Measurements from ENCODE around the gene GRIA1.
A peak's percentile ranks its signal among the peaks of the same experiment; 100 is the strongest.

GRIA1 gene

DNA sequence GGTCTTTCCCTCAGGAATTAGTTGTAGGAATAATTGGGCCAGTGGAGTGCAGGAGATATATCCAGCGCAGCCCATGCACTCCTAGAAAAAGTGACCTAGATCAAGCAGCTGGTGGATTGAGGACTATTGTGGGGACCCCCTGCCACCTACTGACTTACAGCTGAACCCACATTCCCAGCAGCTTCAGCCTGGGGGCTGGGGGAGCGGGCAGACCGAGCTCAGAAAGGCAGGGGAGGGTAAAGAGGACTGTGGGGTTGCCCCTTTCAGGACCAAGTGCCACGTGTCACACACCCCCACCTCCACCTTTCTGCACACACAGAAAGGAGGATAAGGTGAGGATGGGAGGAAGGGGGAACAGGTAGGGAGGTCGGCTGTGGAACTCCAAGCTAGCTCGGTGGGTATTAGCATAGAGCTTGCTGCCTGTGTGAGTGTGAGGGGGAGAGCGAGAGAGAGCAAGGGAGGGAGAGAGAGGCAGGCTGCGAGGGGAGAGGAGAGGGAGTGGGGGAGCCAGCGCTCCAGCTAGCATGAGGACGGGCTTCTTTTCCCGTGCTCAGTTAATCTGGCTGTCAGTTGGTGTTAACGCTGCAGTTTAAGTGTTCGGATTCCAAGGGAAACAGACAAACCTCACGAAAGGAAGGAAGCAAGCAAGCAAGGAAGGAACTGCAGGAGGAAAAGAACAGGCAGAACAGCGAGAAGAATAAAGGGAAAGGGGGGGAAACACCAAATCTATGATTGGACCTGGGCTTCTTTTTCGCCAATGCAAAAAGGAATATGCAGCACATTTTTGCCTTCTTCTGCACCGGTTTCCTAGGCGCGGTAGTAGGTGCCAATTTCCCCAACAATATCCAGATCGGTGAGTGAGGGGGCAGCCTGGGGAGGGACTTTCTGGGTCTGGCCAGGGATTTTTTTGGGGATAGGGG, at the start of gene GRIA1:
TSS of gene GRIA1 (plus strand) at position 553 of the 920 bp plus-strand sequence.
- Histone ChIP-seq H3K4me3 (ENCODE audit: low read depth in 1 of 2, low read length in 2 of 2) (peak within 1 kb of the TSS in 1 of 2 donors; percentile 25), H3K36me3 (ENCODE audit: insufficient read depth, low read length) (no peaks in the 10 kb centered on the region), H3K9ac (ENCODE audit: low read length) (no peak within 1 kb of the TSS), H3K27me3 (ENCODE audit: control insufficient read depth in 1 of 2, insufficient read depth in 2 of 2, low read length in 2 of 2) (peaks cover 0 to 23% of the 10 kb centered on the region in 2 donors), H3K4me1 (ENCODE audit: insufficient read depth, low read length) (no peaks in the 10 kb centered on the region), H3K9me3 (ENCODE audit: low read length) (no peaks in the 10 kb centered on the region), H3K27ac (ENCODE audit: low read depth, low read length) (no peak within 1 kb of the TSS)

GRCh38 chr5:153445875-153446579, 44.4 kb upstream of the GRIA1 start:
- no peaks in the 10 kb centered on the region for H3K27me3 ChIP-seq (ENCODE audit: control insufficient read depth in 1 of 2, insufficient read depth in 2 of 2, low read length in 2 of 2)
- no peak overlapping the region for H3K27ac ChIP-seq (ENCODE audit: low read depth, low read length)
- peaks cover 5% of the 10 kb centered on the region for H3K4me1 ChIP-seq (ENCODE audit: insufficient read depth, low read length)
- no peaks in the 10 kb centered on the region for H3K9me3 ChIP-seq (ENCODE audit: low read length)
- no peaks in the 10 kb centered on the region for H3K36me3 ChIP-seq (ENCODE audit: insufficient read depth, low read length)
- H3K4me3 ChIP-seq (ENCODE audit: low read depth in 1 of 2, low read length in 2 of 2) = no peak overlapping the region
- H3K9ac ChIP-seq (ENCODE audit: low read length) = no peak overlapping the region

DNA sequence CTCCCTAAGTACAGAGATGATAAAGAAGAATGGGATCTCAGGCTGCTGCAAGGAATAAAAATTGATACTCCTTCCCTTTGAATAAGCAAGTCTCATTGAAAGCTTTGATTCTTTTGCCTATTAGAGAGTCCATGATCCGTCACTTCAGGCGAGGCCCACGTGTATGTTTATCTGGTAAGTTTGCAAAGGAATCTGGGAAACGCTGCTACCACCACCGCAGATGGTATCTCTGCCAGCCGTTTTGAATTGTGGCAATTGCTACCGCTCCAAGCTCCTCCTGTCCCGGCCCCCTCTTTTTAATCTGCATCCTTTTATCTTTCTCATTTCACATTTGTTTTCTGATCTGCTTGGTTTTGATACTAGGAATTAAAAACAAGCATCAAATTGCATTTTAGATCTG, 42.9 kb upstream of the GRIA1 start:
- Histone ChIP-seq H3K9ac (ENCODE audit: low read length) (no peak overlapping the region), H3K27ac (ENCODE audit: low read depth, low read length) (no peak overlapping the region), H3K4me3 (ENCODE audit: low read depth in 1 of 2, low read length in 2 of 2) (no peak overlapping the region), H3K4me1 (ENCODE audit: insufficient read depth, low read length) (peaks cover 5% of the 10 kb centered on the region), H3K27me3 (ENCODE audit: control insufficient read depth in 1 of 2, insufficient read depth in 2 of 2, low read length in 2 of 2) (no peaks in the 10 kb centered on the region), H3K9me3 (ENCODE audit: low read length) (no peaks in the 10 kb centered on the region), H3K36me3 (ENCODE audit: insufficient read depth, low read length) (no peaks in the 10 kb centered on the region)

GRCh38 chr5:153456354-153456753, 34.1 kb upstream of the GRIA1 start:
- Histone ChIP-seq H3K4me1 (ENCODE audit: insufficient read depth, low read length) (no peaks in the 10 kb centered on the region), H3K27ac (ENCODE audit: low read depth, low read length) (no peak overlapping the region), H3K27me3 (ENCODE audit: control insufficient read depth in 1 of 2, insufficient read depth in 2 of 2, low read length in 2 of 2) (no peaks in the 10 kb centered on the region), H3K9ac (ENCODE audit: low read length) (no peak overlapping the region), H3K4me3 (ENCODE audit: low read depth in 1 of 2, low read length in 2 of 2) (no peak overlapping the region), H3K9me3 (ENCODE audit: low read length) (no peaks in the 10 kb centered on the region), H3K36me3 (ENCODE audit: insufficient read depth, low read length) (no peaks in the 10 kb centered on the region)

DNA sequence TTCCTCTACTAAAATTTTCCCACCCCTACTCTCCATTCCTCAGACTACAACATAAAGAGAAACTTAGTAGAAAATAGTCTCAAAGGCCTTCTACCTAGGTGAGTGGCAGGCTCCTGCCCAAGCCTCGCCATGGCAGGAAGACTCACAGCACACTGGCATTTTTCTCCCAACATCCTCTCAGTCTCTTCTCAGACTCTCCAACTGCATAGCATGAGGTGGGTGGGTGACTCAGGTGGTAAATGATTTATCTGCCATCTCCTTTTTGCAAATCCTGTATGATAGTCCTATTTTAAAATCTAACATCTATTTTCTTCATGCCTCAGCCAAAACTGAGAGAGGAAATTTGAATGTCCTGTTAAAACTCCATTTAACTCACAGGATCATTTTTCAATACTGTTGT, 33.5 kb upstream of the GRIA1 start:
- Histone ChIP-seq H3K9ac (ENCODE audit: low read length) (no peak overlapping the region), H3K4me3 (ENCODE audit: low read depth in 1 of 2, low read length in 2 of 2) (no peak overlapping the region), H3K36me3 (ENCODE audit: insufficient read depth, low read length) (no peaks in the 10 kb centered on the region), H3K9me3 (ENCODE audit: low read length) (no peaks in the 10 kb centered on the region), H3K27me3 (ENCODE audit: control insufficient read depth in 1 of 2, insufficient read depth in 2 of 2, low read length in 2 of 2) (no peaks in the 10 kb centered on the region), H3K4me1 (ENCODE audit: insufficient read depth, low read length) (no peaks in the 10 kb centered on the region), H3K27ac (ENCODE audit: low read depth, low read length) (no peak overlapping the region)

DNA sequence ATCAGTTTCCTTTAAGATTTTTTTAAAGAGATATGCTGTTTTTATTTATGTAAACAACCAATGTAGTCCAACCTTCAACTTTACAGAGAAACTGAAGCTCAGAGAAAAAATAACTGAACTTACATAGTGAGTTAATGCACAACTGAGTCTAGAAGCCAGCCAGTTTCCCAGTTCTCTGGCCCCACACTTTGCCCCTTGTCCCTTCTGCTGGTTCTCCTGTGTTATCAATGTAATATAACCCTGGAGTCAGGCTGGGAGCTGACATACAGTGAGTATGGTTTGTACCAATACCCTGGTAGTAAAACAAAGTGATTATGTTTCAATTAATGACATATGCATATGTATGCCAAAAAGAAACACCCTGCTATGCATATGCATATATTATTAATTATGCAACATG, 32.2 kb upstream of the GRIA1 start:
- H3K36me3 ChIP-seq (ENCODE audit: insufficient read depth, low read length) = no peaks in the 10 kb centered on the region
- H3K9me3 ChIP-seq (ENCODE audit: low read length) = no peaks in the 10 kb centered on the region
- H3K4me3 ChIP-seq (ENCODE audit: low read depth in 1 of 2, low read length in 2 of 2) = no peak overlapping the region
- no peak overlapping the region for H3K9ac ChIP-seq (ENCODE audit: low read length)
- no peaks in the 10 kb centered on the region for H3K4me1 ChIP-seq (ENCODE audit: insufficient read depth, low read length)
- H3K27ac ChIP-seq (ENCODE audit: low read depth, low read length) = no peak overlapping the region
- H3K27me3 ChIP-seq (ENCODE audit: control insufficient read depth in 1 of 2, insufficient read depth in 2 of 2, low read length in 2 of 2) = no peaks in the 10 kb centered on the region

DNA sequence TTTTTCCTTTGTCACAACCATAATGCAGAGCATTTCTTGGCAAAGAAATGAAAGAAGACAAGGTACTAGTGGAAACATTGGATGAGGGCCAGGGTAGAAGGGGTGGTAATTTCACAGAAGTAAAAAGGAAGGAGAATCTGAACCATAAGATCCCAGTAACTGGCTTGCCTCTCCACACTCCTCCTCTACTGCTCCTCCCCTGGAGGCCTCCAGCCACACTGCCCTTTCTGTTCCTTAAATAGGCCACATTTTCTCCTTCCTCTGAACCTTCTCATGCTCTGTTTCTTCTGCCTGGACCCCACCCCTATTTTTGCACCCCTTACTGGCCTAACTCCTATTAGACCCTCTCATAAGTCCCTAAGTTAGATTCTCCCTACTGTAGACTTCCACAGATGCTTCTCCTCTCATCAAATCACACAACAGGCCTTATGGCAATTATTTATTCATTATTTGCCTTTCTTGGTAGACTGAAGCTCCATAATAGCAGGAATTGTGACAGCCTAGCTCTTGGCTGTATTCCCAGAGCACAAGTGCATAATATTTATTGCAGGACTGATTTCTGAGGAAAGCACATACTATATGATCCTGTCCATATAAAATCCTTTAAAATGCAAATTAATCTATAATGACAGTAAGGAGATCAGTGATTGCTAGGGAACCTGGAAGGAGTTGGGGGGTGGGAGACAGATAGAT, 31.3 kb upstream of the GRIA1 start:
- H3K9me3 ChIP-seq (ENCODE audit: low read length) = no peaks in the 10 kb centered on the region
- no peak overlapping the region for H3K27ac ChIP-seq (ENCODE audit: low read depth, low read length)
- no peaks in the 10 kb centered on the region for H3K4me1 ChIP-seq (ENCODE audit: insufficient read depth, low read length)
- no peaks in the 10 kb centered on the region for H3K36me3 ChIP-seq (ENCODE audit: insufficient read depth, low read length)
- H3K27me3 ChIP-seq (ENCODE audit: control insufficient read depth in 1 of 2, insufficient read depth in 2 of 2, low read length in 2 of 2) = no peaks in the 10 kb centered on the region
- H3K9ac ChIP-seq (ENCODE audit: low read length) = no peak overlapping the region
- H3K4me3 ChIP-seq (ENCODE audit: low read depth in 1 of 2, low read length in 2 of 2) = no peak overlapping the region

GRCh38 chr5:153460421-153460820, 30.0 kb upstream of the GRIA1 start:
- no peaks in the 10 kb centered on the region for H3K9me3 ChIP-seq (ENCODE audit: low read length)
- no peak overlapping the region for H3K27ac ChIP-seq (ENCODE audit: low read depth, low read length)
- H3K36me3 ChIP-seq (ENCODE audit: insufficient read depth, low read length) = no peaks in the 10 kb centered on the region
- H3K9ac ChIP-seq (ENCODE audit: low read length) = no peak overlapping the region
- H3K27me3 ChIP-seq (ENCODE audit: control insufficient read depth in 1 of 2, insufficient read depth in 2 of 2, low read length in 2 of 2) = no peaks in the 10 kb centered on the region
- no peak overlapping the region for H3K4me3 ChIP-seq (ENCODE audit: low read depth in 1 of 2, low read length in 2 of 2)
- no peaks in the 10 kb centered on the region for H3K4me1 ChIP-seq (ENCODE audit: insufficient read depth, low read length)

DNA sequence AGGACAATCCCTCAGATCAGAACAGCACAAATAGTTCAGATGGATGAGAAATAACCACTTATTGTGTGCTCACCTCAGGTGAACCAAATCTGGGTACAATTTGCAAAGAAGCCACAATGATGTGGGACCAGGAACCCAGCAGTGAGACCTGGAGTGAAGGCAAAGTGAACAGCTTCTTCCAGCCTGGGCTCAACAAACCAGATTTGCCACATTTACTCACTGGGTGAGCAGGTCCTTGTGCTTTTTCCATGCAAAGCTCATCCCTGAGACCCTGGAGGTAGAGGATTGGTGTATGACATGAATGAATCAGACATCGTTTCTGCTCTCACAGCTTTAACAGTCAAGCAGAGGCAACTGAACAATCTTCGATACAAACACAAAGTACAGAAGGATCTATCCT, 29.1 kb upstream of the GRIA1 start:
- Histone ChIP-seq H3K27me3 (ENCODE audit: control insufficient read depth in 1 of 2, insufficient read depth in 2 of 2, low read length in 2 of 2) (no peaks in the 10 kb centered on the region), H3K27ac (ENCODE audit: low read depth, low read length) (no peak overlapping the region), H3K4me3 (ENCODE audit: low read depth in 1 of 2, low read length in 2 of 2) (no peak overlapping the region)

GRCh38 chr5:153463806-153464205, 26.7 kb upstream of the GRIA1 start:
- no peaks in the 10 kb centered on the region for H3K9me3 ChIP-seq (ENCODE audit: low read length)

More for the DNA sequence above, 29.1 kb upstream of the GRIA1 start:
- H3K9me3 ChIP-seq (ENCODE audit: low read length) = no peaks in the 10 kb centered on the region
- H3K36me3 ChIP-seq (ENCODE audit: insufficient read depth, low read length) = no peaks in the 10 kb centered on the region
- H3K4me1 ChIP-seq (ENCODE audit: insufficient read depth, low read length) = no peaks in the 10 kb centered on the region
- no peak overlapping the region for H3K9ac ChIP-seq (ENCODE audit: low read length)

GRCh38 chr5:153467546-153467945, 22.9 kb upstream of the GRIA1 start:
- no peaks in the 10 kb centered on the region for H3K9me3 ChIP-seq (ENCODE audit: low read length)

More at GRCh38 chr5:153463806-153464205, 26.7 kb upstream of the GRIA1 start:
- H3K27ac ChIP-seq (ENCODE audit: low read depth, low read length) = no peak overlapping the region
- H3K36me3 ChIP-seq (ENCODE audit: insufficient read depth, low read length) = no peaks in the 10 kb centered on the region
- no peaks in the 10 kb centered on the region for H3K27me3 ChIP-seq (ENCODE audit: control insufficient read depth in 1 of 2, insufficient read depth in 2 of 2, low read length in 2 of 2)
- H3K4me3 ChIP-seq (ENCODE audit: low read depth in 1 of 2, low read length in 2 of 2) = no peak overlapping the region
- no peaks in the 10 kb centered on the region for H3K4me1 ChIP-seq (ENCODE audit: insufficient read depth, low read length)
- no peak overlapping the region for H3K9ac ChIP-seq (ENCODE audit: low read length)

More at GRCh38 chr5:153467546-153467945, 22.9 kb upstream of the GRIA1 start:
- no peaks in the 10 kb centered on the region for H3K36me3 ChIP-seq (ENCODE audit: insufficient read depth, low read length)
- H3K27ac ChIP-seq (ENCODE audit: low read depth, low read length) = no peak overlapping the region
- H3K27me3 ChIP-seq (ENCODE audit: control insufficient read depth in 1 of 2, insufficient read depth in 2 of 2, low read length in 2 of 2) = no peaks in the 10 kb centered on the region
- H3K4me3 ChIP-seq (ENCODE audit: low read depth in 1 of 2, low read length in 2 of 2) = no peak overlapping the region
- H3K9ac ChIP-seq (ENCODE audit: low read length) = no peak overlapping the region
- H3K4me1 ChIP-seq (ENCODE audit: insufficient read depth, low read length) = no peaks in the 10 kb centered on the region
